HG03460 (cell line): Measurements from ENCODE around the gene ERVW-1.
A peak's percentile ranks its signal among the peaks of the same experiment; 100 is the strongest.
"Not testable (repeated sequence)": the region's sequence is repeated elsewhere in the genome, so short reads cannot be mapped to it uniquely, and the experiment has no call there.

Experiments
- ATAC-seq: cut with Tn5 transposase; IDR thresholded peaks from one replicate; pipeline ENCODE4 v1.9.1; 2021; ENCODE audit not compliant: unreplicated experiment

Gene ERVW-1

DNA sequence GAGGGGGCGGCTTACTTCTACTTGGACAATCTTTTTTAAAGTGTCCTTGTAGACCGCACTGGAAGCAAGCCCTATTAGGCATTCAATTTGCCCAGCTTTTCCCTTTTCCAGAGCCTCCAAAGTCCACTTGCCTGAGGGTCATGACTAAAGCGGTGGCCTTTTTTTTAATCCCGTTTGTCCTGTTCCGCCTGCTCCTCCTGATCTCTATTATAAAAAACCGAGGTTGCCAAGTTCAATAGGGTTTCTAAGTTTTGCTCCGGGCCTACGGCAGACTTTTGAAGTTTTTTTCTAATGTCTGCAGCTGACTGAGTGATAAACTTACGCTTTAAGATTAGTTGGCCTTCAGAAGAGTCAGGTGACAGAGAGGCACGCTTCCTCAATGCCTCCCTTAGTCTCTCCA lies 3.8 kb downstream of the ERVW-1 start:
- not testable (repeated sequence) for ATAC-seq

DNA sequence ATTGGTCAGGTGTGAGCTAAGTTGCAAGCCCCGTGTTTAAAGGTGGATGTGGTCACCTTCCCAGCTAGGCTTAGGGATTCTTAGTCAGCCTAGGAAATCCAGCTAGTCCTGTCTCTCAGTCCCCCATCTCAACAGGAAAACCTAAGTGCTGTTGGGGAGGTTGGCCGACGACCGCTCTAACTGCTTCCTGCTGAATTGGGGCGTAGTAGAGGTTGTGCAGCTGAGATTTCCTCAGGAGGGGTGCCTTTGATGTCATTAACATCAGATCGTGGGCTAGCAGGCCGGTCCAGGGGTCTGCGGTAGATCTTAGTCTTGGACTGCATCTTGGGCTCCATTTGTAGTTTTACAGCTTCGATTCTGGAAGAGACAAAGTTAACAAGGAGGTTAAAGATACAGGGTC lies 9.2 kb downstream of the ERVW-1 start:
- ATAC-seq: not testable (repeated sequence)

DNA sequence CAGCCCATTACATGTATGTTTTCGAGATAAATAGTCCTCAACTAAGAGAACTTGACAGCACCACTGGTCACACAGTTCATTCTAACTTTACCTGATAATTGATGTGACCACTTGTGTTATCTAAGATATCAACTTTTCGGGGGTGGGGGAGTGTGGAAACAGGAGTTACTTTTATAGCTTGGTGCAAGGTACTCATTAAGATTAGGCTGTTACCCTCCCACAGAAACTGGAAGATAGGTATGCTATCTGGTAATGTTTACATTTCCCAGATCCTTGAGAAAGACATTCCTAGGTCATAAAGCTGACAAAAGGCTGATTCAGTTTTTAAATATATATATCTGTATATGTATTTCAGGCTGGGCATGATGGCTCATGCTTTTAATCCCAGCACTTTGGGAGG lies 11.1 kb downstream of the ERVW-1 start:
- ATAC-seq: no peak

DNA sequence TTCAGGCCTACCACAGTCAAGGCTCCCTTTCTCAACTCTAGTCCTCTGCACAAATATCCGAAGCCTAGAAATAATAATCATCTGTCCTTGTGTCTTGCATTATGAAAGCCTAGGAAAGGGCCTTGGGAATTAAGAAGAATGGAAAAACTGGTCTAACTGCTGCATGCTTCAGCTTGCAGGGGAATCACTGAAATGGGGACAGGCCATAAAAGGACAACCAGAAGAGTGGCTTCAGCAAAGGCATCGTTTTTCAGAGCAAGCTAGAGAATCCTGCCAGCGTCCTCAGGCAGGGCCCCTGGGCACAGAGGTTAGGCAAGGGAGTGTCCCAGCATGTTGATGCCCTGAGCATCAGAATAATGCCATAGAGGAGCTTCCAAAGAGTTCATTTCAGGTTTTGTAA lies 13.2 kb downstream of the ERVW-1 start:
- ATAC-seq: no peak

DNA sequence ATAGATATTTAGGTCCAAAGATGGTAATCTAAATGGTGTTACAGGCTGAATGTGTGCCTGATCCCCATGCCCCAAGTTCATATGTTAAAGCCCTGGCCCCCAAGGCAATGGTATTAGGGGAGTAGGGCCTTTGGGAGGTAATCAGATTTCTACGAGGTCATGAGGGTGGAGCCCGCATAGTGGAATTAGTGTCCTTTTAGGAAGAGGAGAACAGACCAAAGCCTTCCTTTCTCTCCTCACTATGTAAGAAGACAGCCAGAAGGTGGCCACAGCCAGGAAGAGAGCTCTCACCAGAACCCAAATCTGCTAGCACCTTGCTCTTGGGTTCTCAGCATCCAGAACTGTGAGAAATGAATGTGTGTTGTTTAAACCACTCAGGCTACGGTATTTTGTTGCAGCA lies 15.2 kb downstream of the ERVW-1 start:
- ATAC-seq: no peak

DNA sequence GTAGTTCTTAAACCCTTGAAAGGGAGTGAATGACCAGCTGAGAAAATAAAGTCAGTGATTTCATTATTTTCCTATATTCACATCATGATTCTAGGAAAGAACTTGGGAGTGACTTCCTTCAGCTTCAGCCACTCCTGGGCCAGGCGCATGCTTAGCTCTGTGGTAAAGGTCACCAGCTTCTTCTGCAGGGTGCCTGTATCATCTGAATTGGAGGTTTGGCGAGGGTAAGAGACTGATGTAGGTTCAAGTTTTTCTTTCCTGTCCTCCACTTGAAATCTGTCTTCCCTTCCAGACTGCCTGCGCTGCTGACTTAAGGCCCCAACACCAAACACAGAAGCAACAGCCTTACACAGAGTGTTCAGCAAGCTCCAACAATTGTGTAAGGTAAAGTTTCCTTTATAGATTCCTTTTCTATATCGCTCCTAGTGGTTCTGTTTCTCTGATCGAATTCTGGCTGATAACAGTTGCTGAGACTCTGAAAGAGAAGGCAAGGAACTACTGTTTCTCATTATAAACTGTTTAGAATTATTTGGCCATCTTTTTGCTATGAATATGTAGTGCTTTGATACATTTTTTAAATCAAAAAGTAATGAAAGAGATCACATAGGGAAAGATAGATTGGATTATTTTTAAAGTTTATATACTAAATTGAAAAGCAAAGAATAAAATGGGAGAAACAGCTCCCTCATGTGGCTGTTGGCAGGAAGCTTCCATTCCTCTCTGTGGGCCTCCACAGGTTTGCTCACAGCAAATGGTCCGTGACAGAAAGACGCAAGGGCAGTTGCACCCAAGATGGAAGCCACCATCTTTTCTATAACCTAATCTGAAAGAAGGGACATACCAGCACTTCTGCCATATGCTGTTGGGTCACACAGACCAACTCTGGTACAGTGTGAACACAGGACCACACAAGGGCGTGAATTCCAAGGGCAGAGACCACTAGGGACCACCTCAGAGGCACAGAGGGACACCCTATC lies 16.4 kb downstream of the ERVW-1 start:
- ATAC-seq: no peak

DNA sequence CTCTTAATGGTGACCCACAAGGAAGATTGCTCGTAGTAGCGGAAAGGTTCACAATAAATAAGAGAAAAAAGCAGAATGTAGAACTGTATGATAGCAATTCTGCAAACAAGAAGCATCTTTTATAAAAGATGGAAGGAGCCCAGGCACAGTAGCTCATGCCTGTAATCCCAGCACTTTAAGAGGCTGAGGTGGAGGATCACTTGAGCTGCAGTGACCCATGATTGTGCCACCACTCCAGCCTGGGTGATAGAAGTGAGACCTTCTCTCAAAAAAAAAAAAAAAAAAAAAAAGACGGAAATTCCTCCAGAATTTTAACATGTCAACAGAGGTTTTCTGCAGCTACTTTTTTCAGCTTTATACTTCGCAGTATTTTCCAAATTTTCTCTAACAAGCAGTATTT lies 17.2 kb downstream of the ERVW-1 start:
- no peak for ATAC-seq

DNA sequence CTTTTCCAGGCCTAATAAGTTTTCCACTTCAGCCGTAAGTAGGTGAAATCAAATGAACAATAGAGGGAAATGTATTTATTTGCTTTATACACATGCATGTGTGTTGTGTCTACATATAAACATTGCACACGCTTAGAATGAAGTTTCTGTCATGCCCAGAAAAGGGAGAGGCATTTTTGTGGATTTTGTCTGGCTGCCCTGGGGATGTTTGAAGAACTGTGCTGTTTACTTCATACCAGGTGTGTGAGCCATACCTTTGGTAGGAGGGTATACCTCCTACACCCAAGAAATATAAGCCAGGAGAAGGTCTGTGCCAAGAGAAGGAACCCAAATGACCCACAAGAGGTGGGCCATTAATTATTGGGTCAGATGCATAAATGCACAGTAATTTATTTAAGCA lies 17.6 kb downstream of the ERVW-1 start:
- ATAC-seq: no peak

DNA sequence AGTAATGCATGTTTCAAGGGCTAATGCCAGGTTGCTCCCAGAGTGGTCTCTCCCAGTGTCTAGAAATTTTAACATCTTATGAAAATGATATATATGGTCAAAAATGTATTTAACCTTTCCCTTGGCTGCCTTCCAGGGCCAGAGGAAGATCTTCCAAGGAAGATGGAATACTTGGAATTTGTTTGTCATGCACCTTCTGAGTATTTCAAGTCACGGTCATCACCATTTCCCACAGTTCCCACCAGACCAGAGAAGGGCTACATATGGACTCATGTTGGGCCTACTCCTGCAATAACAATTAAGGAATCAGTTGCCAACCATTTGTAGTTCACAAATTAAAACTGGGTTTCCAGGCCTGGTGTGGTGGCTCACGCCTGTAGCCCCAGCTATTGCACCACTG lies 21.5 kb downstream of the ERVW-1 start:
- no peak for ATAC-seq

DNA sequence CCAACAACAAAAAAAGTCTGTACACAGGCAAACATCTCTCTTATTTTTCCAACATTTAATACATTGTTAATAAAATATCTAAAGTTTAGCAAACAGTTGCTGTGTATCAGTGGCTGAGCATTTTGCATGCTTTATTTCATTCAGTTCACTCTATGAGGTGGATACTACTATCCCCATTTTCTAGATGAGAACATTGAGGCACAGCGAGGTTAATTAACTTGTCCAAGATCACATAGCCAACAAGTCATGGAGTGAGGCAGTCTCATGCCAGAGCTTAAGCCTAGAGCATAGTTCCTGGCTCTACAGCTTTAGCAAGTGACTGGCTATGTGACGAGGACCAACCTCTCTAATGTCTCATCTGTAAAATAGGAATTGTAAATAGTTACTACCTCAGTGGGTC lies 26.1 kb downstream of the ERVW-1 start:
- no peak for ATAC-seq

DNA sequence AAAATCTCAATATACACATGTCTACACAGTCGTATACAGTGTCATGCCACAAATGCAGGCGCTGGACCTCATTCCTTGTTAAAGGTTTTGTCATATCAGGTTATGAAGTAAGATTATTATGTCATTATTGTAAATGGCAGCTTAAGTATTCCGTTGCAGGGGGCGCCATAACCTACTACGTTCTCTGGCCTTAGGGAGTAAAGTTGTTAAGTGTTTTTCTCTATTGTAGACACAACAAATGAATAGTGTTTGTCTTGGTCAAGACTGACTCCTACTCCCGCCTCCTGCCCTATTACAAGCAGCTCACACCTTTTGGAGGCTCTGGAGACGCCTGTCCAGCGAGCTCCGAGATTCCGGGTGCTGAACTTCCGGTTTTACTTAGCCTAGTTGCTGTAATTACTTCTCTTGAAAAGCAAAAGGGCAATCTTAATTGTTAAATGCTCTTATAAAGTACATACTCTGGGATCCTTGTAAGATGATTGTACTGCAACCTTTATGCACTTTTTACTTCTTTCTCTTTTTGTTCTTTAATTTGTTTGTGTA lies 29.5 kb downstream of the ERVW-1 start:
- ATAC-seq: peak; percentile 35

DNA sequence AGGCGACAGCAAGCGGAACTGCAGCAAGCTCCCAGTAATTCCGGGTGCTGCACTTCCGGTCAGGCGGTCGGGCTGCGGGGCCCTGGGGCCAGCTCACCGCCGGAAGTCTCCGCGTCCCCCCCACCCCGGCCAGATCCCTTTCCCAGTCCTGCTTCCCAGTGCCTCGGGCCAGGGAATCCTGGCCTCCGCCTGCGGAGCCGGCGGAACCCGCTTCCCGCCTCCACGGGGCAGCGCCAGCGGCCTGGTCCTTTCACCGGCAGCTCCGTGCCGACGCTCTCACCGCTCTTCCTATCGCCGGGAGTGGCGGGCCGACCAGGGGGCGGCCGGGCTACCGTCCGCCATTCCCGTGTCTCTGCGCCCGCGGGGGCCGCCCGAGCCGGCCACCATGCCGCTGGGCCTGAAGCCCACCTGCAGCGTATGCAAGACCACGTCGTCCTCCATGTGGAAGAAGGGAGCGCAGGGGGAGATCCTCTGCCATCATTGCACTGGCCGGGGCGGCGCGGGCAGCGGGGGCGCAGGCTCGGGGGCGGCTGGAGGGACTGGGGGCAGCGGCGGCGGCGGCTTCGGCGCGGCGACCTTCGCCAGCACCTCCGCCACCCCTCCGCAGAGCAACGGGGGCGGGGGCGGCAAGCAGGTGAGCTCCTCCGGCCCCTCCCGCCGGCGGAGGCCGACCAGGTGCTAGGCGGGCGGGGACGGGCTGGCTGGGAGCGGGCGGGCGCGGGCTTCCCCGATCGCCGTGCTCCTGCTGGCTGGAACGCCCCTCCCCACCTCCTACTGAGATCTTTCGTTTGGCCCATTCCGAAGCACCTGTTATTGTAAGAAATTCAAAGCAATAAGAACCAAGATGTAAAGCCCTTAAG lies 30.2 kb downstream of the ERVW-1 start, which contains the start of gene GATAD1:
Gene GATAD1, plus strand, starts transcription at position 138 of the 860 bp plus-strand sequence. Its CDS starts 248 bp downstream, at position 386.
- peak; percentile 86 for ATAC-seq

DNA sequence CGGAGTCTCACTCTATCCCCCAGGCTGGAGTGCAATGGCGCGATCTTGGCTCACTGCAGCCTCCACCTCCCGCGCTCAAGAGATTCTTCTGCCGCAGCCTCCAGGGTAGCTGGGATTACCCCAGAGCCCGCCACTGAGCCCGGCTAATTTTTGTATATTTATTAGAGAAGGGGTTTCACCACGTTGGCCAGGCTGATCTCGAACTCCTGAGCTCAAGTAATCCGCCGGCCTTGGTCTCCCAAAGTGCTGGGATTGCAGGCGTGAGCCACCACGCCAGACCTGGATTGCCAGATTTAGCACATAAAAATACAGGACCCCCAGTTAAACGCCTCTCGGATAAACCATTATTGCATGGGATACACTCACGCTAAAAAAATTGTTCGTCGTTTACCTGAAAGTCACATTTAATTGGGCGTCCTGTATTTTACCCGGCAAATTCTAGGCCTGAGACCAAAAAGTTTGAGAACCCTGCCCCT lies 30.8 kb downstream of the ERVW-1 start:
- ATAC-seq: no peak

DNA sequence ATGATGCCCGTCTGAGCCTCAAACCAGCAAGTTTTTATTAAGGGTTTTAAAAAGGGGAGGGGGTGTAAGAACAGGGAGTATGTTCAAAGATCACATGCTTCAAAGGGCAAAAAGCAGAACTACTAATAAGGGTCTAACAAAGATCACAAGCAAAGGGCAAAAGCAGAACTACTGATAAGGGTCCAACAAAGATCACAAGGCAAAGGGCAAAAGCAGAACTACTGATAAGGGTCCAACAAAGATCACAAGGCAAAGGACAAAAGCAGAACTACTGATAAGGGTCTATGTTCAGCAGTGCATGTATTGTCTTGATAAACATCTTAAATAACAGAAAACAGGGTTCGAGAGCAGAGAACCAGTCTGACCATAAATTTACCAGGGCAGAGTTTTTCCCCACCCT lies 35.0 kb downstream of the ERVW-1 start:
- not testable (repeated sequence) for ATAC-seq

DNA sequence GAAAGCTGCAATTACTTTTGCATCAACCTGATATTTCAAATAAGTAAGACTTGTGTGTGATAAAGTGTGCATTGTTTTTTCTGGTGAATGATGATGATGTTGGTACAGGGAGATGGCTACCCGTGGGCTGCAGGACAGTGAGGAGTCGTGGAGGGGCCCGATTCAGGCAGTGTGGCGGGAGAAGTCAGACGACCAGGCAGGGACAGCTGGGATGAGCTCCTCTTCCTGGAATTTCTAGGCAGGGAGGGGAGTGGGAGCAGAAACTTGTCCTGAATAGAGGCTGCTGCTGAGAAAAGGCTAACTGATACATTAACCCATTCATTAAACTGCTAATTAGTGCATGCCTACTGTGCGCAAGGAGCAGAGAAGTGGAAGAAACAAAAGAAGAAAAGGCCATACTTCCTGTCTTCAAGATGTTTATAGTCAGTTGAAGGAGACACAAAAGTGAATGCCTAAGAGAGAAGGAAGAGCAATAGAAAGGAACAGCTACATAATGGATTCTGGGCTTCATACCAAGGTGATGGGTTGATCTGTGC lies 39.7 kb downstream of the ERVW-1 start:
- no peak for ATAC-seq

DNA sequence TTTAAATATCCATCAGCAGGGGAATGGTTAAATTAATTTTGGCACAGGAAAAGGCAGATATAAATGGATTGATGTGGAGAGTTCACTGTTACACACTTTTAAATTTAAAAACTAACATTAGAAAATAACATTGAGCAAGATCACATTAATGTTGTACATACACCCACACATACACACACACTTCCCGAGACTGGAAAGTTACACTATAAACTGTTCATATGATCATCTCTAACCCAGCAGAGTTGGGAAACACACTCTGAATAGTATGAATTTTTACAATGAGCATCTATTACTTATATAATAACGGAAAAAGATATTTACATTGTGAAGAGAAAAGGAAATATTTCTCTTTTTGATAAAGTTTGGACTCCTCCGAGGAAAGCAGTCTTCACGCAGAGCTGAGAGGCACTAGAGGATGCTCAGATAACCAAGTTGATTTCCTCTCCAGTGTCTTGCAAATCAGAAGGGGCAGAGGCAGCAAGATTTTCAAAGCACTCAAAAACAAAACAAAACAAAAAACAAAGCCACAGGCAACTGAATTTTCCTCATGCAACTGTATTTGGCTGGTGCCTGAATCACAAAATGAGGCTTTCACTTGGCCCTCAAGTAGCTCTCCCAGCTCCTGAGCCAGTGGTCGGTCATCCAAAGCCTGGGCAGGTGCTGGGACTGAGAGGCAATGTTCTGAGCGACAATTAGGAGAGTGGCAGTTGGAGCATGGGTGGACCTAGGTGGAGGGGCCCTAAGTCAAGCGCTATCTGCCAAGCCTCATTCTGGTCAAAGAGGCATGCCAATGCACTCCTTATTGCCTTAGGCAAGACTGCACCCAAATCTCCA lies 40.9 kb downstream of the ERVW-1 start:
- ATAC-seq: no peak

DNA sequence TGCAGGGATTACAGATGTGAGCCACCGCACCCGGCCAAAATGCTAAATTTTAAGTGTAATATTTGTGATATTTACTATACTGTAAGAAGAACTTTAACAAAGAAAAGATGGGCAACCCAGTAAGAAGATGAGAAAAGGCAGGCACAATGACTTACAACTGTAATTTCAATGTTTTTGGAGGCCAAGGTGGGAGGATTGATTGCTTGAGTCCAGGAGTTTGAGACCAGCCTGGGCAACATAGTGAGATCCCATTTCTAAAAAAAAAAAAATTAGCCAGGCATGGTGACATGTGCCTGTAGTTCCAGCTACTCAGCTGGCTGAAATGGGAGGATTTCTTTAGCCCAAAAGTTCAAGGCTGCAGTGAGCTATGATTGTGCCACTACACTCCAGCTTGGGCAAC lies 42.2 kb downstream of the ERVW-1 start:
- ATAC-seq: no peak

DNA sequence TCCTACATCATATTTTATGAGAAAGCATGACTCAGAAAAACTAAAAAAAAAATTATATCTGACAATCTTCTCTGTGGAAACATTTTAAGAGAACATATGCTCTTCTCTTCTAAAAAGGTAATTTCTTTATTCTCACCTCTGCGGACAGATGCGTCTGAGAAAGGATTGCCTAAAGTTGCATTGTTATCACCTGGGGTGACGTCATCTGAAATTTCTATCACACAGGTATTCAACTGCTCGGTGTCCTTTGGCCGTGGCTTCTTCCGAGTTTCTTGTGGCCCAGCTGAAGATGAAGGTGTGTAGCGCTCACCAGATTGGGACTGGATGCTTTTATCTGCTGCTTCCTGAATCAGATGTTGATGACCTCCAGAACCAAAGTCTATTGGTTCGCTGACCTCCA lies 44.7 kb downstream of the ERVW-1 start:
- ATAC-seq: no peak

DNA sequence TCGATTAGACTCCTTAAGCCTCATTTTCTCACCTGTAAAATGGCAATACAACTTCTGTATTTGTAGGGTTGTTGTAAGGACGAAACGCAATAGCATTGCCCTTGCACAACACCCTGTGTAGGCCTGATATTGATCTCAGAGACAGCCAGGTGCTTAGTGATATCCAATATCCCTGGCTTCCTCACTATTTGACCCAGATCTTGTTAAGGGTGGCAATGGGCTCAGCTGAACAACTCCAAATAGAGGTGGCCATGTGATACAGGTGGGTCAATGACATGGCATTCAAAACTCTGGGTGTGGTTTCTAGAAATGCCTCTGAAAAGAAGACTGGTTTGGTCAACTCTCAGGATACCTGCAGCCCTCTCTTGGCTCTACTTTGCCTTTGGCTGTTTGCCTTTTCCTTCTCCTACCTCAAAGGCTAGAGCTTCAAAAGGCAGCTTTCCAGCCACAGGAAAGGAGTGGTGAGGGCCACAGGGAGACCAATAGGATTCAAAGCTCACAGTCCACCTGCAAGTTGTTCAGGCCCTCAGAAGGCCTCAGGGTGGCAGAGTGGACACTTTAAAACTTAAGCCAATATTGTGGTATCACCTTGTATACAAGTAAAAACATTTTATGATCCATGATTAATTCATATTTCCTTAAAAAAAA lies 45.3 kb downstream of the ERVW-1 start:
- ATAC-seq: no peak

DNA sequence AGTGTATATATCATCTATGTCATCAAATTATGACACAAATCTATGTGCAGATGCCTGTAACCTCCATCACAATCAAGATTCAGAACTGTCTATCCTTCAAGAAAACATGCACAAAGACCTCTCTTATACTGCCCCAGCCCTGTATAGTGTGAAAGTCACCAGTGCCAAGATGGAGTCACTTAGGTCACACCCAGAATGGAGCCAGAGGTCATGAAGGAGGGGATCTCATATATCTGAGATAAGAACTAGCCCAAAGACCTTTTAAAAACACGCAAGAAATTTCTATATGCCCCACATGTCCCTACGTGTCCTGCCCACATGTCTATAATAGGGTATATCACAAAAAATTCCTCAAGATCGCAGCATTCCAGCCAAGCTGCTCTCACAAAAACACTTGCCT lies 50.6 kb downstream of the ERVW-1 start:
- ATAC-seq: no peak
